ENCODE measurements around the gene MSL1. TPM values are rescaled to one million over a fixed set of nuclear protein-coding genes. Genes with fewer than 3 reads are reported as not detected.

The MSL1 gene
- total RNA-seq, 1 experiment from 2014 or later = 96.3 TPM

- DNase-seq (ENCODE audit: low read depth, low spot score) (no peak), ATAC-seq (no peak)
- no peak for TF ChIP-seq TCF7L2 (IDR thresholded peaks at IDR 0.05; ENCODE audit: low read depth, low read length)
- no peak for TF ChIP-seq SIN3A (IDR thresholded peaks at IDR 0.05; ENCODE audit: borderline replicate concordance, insufficient read depth, low read depth, low read length)
- TF ChIP-seq, protein P1, sequence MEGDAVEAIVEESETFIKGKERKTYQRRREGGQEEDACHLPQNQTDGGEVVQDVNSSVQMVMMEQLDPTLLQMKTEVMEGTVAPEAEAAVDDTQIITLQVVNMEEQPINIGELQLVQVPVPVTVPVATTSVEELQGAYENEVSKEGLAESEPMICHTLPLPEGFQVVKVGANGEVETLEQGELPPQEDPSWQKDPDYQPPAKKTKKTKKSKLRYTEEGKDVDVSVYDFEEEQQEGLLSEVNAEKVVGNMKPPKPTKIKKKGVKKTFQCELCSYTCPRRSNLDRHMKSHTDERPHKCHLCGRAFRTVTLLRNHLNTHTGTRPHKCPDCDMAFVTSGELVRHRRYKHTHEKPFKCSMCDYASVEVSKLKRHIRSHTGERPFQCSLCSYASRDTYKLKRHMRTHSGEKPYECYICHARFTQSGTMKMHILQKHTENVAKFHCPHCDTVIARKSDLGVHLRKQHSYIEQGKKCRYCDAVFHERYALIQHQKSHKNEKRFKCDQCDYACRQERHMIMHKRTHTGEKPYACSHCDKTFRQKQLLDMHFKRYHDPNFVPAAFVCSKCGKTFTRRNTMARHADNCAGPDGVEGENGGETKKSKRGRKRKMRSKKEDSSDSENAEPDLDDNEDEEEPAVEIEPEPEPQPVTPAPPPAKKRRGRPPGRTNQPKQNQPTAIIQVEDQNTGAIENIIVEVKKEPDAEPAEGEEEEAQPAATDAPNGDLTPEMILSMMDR (IDR thresholded peaks at IDR 0.05) = no peak
- no peak for TF ChIP-seq POLR2AphosphoS5 (IDR thresholded peaks at IDR 0.05; ENCODE audit: low read depth, low read length)
- TF ChIP-seq, protein P2, sequence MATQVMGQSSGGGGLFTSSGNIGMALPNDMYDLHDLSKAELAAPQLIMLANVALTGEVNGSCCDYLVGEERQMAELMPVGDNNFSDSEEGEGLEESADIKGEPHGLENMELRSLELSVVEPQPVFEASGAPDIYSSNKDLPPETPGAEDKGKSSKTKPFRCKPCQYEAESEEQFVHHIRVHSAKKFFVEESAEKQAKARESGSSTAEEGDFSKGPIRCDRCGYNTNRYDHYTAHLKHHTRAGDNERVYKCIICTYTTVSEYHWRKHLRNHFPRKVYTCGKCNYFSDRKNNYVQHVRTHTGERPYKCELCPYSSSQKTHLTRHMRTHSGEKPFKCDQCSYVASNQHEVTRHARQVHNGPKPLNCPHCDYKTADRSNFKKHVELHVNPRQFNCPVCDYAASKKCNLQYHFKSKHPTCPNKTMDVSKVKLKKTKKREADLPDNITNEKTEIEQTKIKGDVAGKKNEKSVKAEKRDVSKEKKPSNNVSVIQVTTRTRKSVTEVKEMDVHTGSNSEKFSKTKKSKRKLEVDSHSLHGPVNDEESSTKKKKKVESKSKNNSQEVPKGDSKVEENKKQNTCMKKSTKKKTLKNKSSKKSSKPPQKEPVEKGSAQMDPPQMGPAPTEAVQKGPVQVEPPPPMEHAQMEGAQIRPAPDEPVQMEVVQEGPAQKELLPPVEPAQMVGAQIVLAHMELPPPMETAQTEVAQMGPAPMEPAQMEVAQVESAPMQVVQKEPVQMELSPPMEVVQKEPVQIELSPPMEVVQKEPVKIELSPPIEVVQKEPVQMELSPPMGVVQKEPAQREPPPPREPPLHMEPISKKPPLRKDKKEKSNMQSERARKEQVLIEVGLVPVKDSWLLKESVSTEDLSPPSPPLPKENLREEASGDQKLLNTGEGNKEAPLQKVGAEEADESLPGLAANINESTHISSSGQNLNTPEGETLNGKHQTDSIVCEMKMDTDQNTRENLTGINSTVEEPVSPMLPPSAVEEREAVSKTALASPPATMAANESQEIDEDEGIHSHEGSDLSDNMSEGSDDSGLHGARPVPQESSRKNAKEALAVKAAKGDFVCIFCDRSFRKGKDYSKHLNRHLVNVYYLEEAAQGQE (IDR thresholded peaks at IDR 0.05; ENCODE audit: insufficient read depth in 1 of 2, low read depth in 2 of 2, low read length in 1 of 2) = no peak
- Histone ChIP-seq H3K27ac (ENCODE audit: low read length) (no peak overlapping the region), H3K27me3 (ENCODE audit: control insufficient read depth, insufficient read depth, low read length) (no peaks in the 10 kb centered on the region), H3K4me3 (ENCODE audit: low read depth in 2 of 2, low read length in 2 of 2) (no peak overlapping the region), H3K4me1 (ENCODE audit: control insufficient read depth, insufficient read depth, low read length) (peaks cover 26% of the 10 kb centered on the region), H3K9me3 (ENCODE audit: control insufficient read depth, insufficient read depth, low read depth, low read length) (no peaks in the 10 kb centered on the region), H3K36me3 (ENCODE audit: control insufficient read depth, insufficient read depth, low read length) (0 out of 2 replicates have a peak, but pooled peaks cover 2% of the 10 kb centered on the region)
- intact Hi-C loops (cut with micrococcal nuclease; ENCODE audit: unreplicated experiment) = no loop called here
- ChIA-PET CTCF (no interaction called here), POLR2A (interaction anchor here (0.6 kb wide), 1 partner anchor 174 kb away, joined by 3 read pairs; no protein-coding TSS in a partner anchor)
- BruUV-seq (replicated peaks) = no TSS peak
- in situ Hi-C loops (cut with HindIII; ENCODE audit: low pct_unique_long_range_greater_than_20kb, low sequenced_read_pairs) = no loop called here
Observed at GRCh38 chr17:40095944-40096791, 25.6 kb upstream of the MSL1 start.

- Histone ChIP-seq H3K27ac (ENCODE audit: low read length) (no peak overlapping the region), H3K4me3 (ENCODE audit: low read depth in 2 of 2, low read length in 2 of 2) (no peak overlapping the region), H3K36me3 (ENCODE audit: control insufficient read depth, insufficient read depth, low read length) (0 out of 2 replicates have a peak, but pooled peaks cover 2% of the 10 kb centered on the region), H3K9me3 (ENCODE audit: control insufficient read depth, insufficient read depth, low read depth, low read length) (no peaks in the 10 kb centered on the region), H3K4me1 (ENCODE audit: control insufficient read depth, insufficient read depth, low read length) (peaks cover 32% of the 10 kb centered on the region), H3K27me3 (ENCODE audit: control insufficient read depth, insufficient read depth, low read length) (no peaks in the 10 kb centered on the region)
- ChIA-PET POLR2A (interaction anchor here (0.6 kb wide), 1 partner anchor 175 kb away, joined by 3 read pairs; no protein-coding TSS in a partner anchor), CTCF (no interaction called here)
- BruUV-seq (replicated peaks) = no TSS peak
- in situ Hi-C loops (cut with HindIII; ENCODE audit: low pct_unique_long_range_greater_than_20kb, low sequenced_read_pairs) = no loop called here
- intact Hi-C loops (cut with micrococcal nuclease; ENCODE audit: unreplicated experiment) = no loop called here
- no peak for TF ChIP-seq TCF7L2 (IDR thresholded peaks at IDR 0.05; ENCODE audit: low read depth, low read length)
- TF ChIP-seq, protein P1 (IDR thresholded peaks at IDR 0.05) = no peak
- TF ChIP-seq, protein P2 (IDR thresholded peaks at IDR 0.05; ENCODE audit: insufficient read depth in 1 of 2, low read depth in 2 of 2, low read length in 1 of 2) = no peak
- TF ChIP-seq POLR2AphosphoS5 (IDR thresholded peaks at IDR 0.05; ENCODE audit: low read depth, low read length) = no peak
- no peak for TF ChIP-seq SIN3A (IDR thresholded peaks at IDR 0.05; ENCODE audit: borderline replicate concordance, insufficient read depth, low read depth, low read length)
- DNase-seq (ENCODE audit: low read depth, low spot score) (no peak), ATAC-seq (no peak)
Observed at GRCh38 chr17:40097087-40097486, 24.7 kb upstream of the MSL1 start.

All from Panc1 (cell line).